AG08396 (cell line): ENCODE results near the gene STEEP1.

Source experiments
- DNase-seq: peaks from one replicate; pipeline ENCODE4 v3.0.0; 2012; ENCODE audit warnings: low spot score, mixed read lengths

The STEEP1 gene

GRCh38 chrX:119565107-119565663 lies at the start of gene STEEP1:
Gene STEEP1, minus strand, starts transcription at chrX:119565409. Its CDS starts 54 bp downstream, at chrX:119565355.
- DNase-seq = peak; percentile 85

GRCh38 chrX:119614776-119615175 lies 49.6 kb upstream of the STEEP1 start:
- no peak for DNase-seq

- no peak for DNase-seq
Observed at GRCh38 chrX:119607018-119607389, 41.8 kb upstream of the STEEP1 start.

- DNase-seq = peak; percentile 89
Observed at GRCh38 chrX:119606280-119607017, 41.2 kb upstream of the STEEP1 start, which contains the start of gene NKRF. Gene NKRF, minus strand, starts transcription at chrX:119606424.

- peak; percentile 30 for DNase-seq
Observed at GRCh38 chrX:119605464-119606279, 40.5 kb upstream of the STEEP1 start.

GRCh38 chrX:119604766-119605463 lies 39.7 kb upstream of the STEEP1 start:
- DNase-seq = no peak

- no peak for DNase-seq
Observed at GRCh38 chrX:119602701-119603255, 37.6 kb upstream of the STEEP1 start.

GRCh38 chrX:119589810-119590209 lies 24.6 kb upstream of the STEEP1 start:
- no peak for DNase-seq

GRCh38 chrX:119583431-119584059 lies 18.3 kb upstream of the STEEP1 start:
- no peak for DNase-seq

GRCh38 chrX:119579414-119579813 lies 14.2 kb upstream of the STEEP1 start:
- no peak for DNase-seq

GRCh38 chrX:119574394-119575266 lies 9.4 kb upstream of the STEEP1 start, which contains the start of gene UBE2A:
Gene UBE2A, plus strand, starts transcription at chrX:119574563. Its CDS starts 149 bp downstream, at chrX:119574712.
- peak; percentile 91 for DNase-seq

- DNase-seq = peak; percentile 56
Observed at GRCh38 chrX:119573840-119574393, 8.7 kb upstream of the STEEP1 start.

- no peak for DNase-seq
Observed at GRCh38 chrX:119573222-119573621, 8.0 kb upstream of the STEEP1 start.

- no peak for DNase-seq
Observed at GRCh38 chrX:119570351-119570835, 5.2 kb upstream of the STEEP1 start.

GRCh38 chrX:119552508-119552907 lies 12.7 kb downstream of the STEEP1 start:
- DNase-seq = no peak

GRCh38 chrX:119549327-119550016 lies 15.7 kb downstream of the STEEP1 start:
- DNase-seq = no peak

GRCh38 chrX:119541188-119541587 lies 24.0 kb downstream of the STEEP1 start:
- peak; percentile 17 for DNase-seq

- DNase-seq = no peak
Observed at GRCh38 chrX:119539872-119540271, 25.3 kb downstream of the STEEP1 start.

- DNase-seq = no peak
Observed at GRCh38 chrX:119537487-119537886, 27.7 kb downstream of the STEEP1 start.
